CD4-positive, alpha-beta memory T cell (primary cell): ENCODE results near the gene HCAR3. TPM values are rescaled to one million over a fixed set of nuclear protein-coding genes. Genes with fewer than 3 reads are reported as not detected.

Experiments
- CTCF ChIA-PET: fragments of 350-600 bp; sonication (Branson Sonifier 250); formaldehyde crosslinking; loops from one replicate; lab custom pipeline; 2021; ENCODE audit warnings: inconsistent platforms; ENCODE audit not compliant: partially characterized antibody; lab: Charles Lee
- POLR2A ChIA-PET: fragments of 350-600 bp; sonication (Branson Sonifier 250); formaldehyde crosslinking; loops from one replicate; lab custom pipeline; 2021; ENCODE audit not compliant: partially characterized antibody; lab: Charles Lee
- DNase-seq, 5 donors: peaks; one replicate each; pipeline versions ENCODE4 v3.0.0 to v3.0.0-alpha.2; 2020 to 2022; ENCODE audit warnings: mixed read lengths in 1 of 5
- H3K27ac ChIP-seq: one replicate; pipeline ENCODE4 v1.7.0; 2013; ENCODE audit warnings: low read depth, low read length
- H3K27me3 ChIP-seq: 2 replicates; pipeline ENCODE4 v1.7.0; 2013; ENCODE audit warnings: mild to moderate bottlenecking, low read length, moderate library complexity; ENCODE audit not compliant: insufficient read depth
- H3K36me3 ChIP-seq: 2 replicates; pipeline ENCODE4 v1.7.0; 2013; ENCODE audit warnings: mild to moderate bottlenecking, low read length, moderate library complexity; ENCODE audit not compliant: insufficient read depth
- H3K4me1 ChIP-seq: 2 replicates; pipeline ENCODE4 v1.7.0; 2013; ENCODE audit warnings: mild to moderate bottlenecking, low read length, moderate library complexity; ENCODE audit not compliant: insufficient read depth
- H3K4me3 ChIP-seq, 2 donors: one replicate each; pipeline ENCODE4 v1.7.0; 2013; ENCODE audit warnings: low read length in 2 of 2, mild to moderate bottlenecking in 1 of 2
- H3K9me3 ChIP-seq, 2 donors: one replicate each; pipeline ENCODE4 v1.7.0; 2013; ENCODE audit warnings: low read length in 2 of 2, control low read depth in 1 of 2; ENCODE audit not compliant: control insufficient read depth in 1 of 2
- H3K27ac Mint-ChIP-seq, 7 donors: one replicate each; pipeline ENCODE4 v1.8.0; 2020 to 2021; ENCODE audit warnings: mixed read lengths in 7 of 7, mild to moderate bottlenecking in 6 of 7, inconsistent platforms in 3 of 7, moderate library complexity in 3 of 7
- H3K27me3 Mint-ChIP-seq, 2 donors: one replicate each; pipeline ENCODE4 v1.8.0; 2020 to 2021; ENCODE audit warnings: mixed read lengths in 2 of 2
- H3K36me3 Mint-ChIP-seq, 2 donors: one replicate each; pipeline ENCODE4 v1.8.0; 2020 to 2021; ENCODE audit warnings: mixed read lengths in 2 of 2, inconsistent platforms in 1 of 2, mild to moderate bottlenecking in 1 of 2
- H3K4me1 Mint-ChIP-seq, 4 donors: one replicate each; pipeline ENCODE4 v1.8.0; 2020 to 2021; ENCODE audit warnings: mixed read lengths in 4 of 4, mild to moderate bottlenecking in 1 of 4
- H3K4me3 Mint-ChIP-seq, 8 donors: one replicate each; pipeline ENCODE4 v1.8.0; 2020 to 2021; ENCODE audit warnings: mixed read lengths in 8 of 8, mild to moderate bottlenecking in 7 of 8, moderate library complexity in 6 of 8, inconsistent platforms in 3 of 8
- H3K9me3 Mint-ChIP-seq, 8 donors: one replicate each; pipeline ENCODE4 v1.8.0; 2020 to 2021; ENCODE audit warnings: mixed read lengths in 8 of 8, mild to moderate bottlenecking in 5 of 8, inconsistent platforms in 3 of 8, moderate library complexity in 1 of 8
- intact Hi-C: fragments of 100-400 bp; cut with micrococcal nuclease; formaldehyde crosslinking; loops from one replicate; pipeline ENCODE4 v1.15.1; 2023
- polyA plus RNA-seq, 2 donors: library from polyadenylated mRNA; unstranded; fragments of 300-500 nt; fragmentation: Illumina TruSeq; gene quantifications; one replicate each; pipeline ENCODE4 v1.2.3, GENCODE V29; 2021
- total RNA-seq, 2 experiments: library from RNA; stranded (reverse); gene quantifications; one replicate each; pipeline ENCODE4 v1.2.3, GENCODE V29; 2021

HCAR3 gene
- total and polyA plus RNA-seq, 4 experiments from 2014 or later, result not detected

DNA sequence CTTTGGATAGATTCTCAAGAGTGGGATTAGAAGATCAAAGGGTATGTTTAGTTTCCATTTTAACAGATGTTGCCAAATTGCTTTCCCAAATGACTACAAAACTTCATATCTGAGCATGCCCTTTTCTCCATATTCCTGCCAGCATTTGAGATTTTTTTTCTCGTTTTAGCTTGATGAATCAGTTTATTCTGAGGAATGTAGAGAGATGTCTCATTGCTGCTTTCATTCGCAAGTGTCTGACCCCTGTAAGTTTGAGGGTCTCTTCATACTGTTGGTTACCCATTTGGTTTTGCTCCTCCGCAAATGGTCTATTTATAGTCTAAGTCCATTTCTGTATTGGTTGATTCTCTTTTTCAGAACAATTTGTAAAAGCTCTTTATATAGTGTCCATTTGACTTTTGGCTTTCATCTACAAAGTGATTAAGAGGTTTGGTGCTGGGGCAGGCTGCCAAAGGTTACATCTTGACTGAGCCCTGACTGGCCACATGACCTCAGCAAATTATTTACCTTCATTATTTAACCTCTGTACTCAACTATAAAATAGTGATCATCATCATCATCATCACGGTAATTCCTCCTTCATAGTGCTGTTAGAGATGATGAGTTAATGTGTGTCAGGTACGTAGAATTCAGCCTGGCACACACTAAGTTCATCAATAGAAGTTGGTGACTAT, 47.1 kb downstream of the HCAR3 start:
- no peaks in the 10 kb centered on the region for H3K4me1 ChIP-seq
- no peaks in the 10 kb centered on the region for H3K36me3 Mint-ChIP-seq
- no peak overlapping the region for H3K4me3 Mint-ChIP-seq
- peaks cover 0 to 4% of the 10 kb centered on the region in 2 donors for H3K27me3 Mint-ChIP-seq
- no peak overlapping the region for H3K27ac Mint-ChIP-seq
- H3K36me3 ChIP-seq, result no peaks in the 10 kb centered on the region
- no peaks in the 10 kb centered on the region for H3K4me1 Mint-ChIP-seq
- DNase-seq, result no peak
- POLR2A ChIA-PET, result interaction anchor here (0.5 kb wide), 1 partner anchor 130 kb away, joined by 3 read pairs; no protein-coding TSS in a partner anchor
- H3K27ac ChIP-seq, result no peak overlapping the region
- no peaks in the 10 kb centered on the region for H3K27me3 ChIP-seq
- intact Hi-C loops, result no loop called here
- no peaks in the 10 kb centered on the region for H3K9me3 ChIP-seq
- no peak overlapping the region for H3K4me3 ChIP-seq
- CTCF ChIA-PET, result no interaction called here
- H3K9me3 Mint-ChIP-seq, result peaks cover 0 to 3% (median 0%) of the 10 kb centered on the region in 8 donors

DNA sequence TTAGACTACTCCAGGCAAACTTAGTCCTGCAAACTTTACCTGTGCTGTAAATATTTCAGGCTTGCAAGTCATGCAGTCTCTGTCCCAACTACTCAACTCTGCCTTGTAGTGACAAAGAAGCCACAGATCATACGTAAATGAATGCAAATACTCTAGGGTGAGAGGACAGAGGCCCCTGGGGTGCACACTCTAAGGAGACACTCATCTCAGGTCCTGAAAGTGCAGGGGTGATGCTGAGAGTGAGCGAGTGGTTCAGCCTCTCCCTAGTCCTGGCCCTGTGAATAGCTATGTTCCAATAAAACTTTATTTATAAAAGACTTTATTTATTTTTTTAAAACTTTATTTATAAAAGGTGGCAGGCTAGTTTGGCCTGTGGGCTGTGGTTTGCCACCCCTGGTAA, 48.3 kb downstream of the HCAR3 start:
- ChIA-PET POLR2A (no interaction called here), CTCF (interaction anchor here (0.7 kb wide), 2 partner anchors 18 to 25 kb away, joined by 5 to 6 read pairs; no protein-coding TSS in a partner anchor)
- intact Hi-C loops, result no loop called here
- Mint-ChIP-seq H3K9me3 (peaks cover 0 to 3% (median 0%) of the 10 kb centered on the region in 8 donors), H3K4me3 (no peak overlapping the region), H3K27ac (no peak overlapping the region), H3K27me3 (no peaks in the 10 kb centered on the region), H3K36me3 (no peaks in the 10 kb centered on the region), H3K4me1 (no peaks in the 10 kb centered on the region)
- no peaks in the 10 kb centered on the region for H3K4me1 ChIP-seq
- H3K4me3 ChIP-seq, result no peak overlapping the region
- DNase-seq, result no peak
- no peaks in the 10 kb centered on the region for H3K9me3 ChIP-seq
- no peak overlapping the region for H3K27ac ChIP-seq
- H3K27me3 ChIP-seq, result no peaks in the 10 kb centered on the region
- no peaks in the 10 kb centered on the region for H3K36me3 ChIP-seq

DNA sequence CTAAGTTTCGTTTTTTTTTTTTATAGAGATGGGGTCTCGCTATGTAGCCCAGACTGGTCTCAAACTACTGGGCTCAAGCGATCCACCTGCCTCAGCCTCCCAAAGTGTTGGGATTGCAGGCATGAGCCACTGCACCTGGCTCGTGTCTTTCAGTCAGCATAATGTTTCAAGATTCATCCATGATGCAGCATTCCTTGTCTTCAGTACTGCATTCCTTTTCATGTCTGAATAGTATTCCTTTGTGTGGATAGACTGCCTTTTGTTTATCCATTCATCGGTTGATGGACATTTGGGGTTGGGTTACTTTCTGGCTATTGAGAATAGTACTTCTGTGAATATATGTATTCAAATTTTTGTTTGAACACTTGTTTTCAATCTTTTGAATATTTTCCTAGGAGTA, 50.9 kb downstream of the HCAR3 start:
- Histone ChIP-seq H3K4me1 (no peaks in the 10 kb centered on the region), H3K27ac (no peak overlapping the region), H3K36me3 (no peaks in the 10 kb centered on the region), H3K4me3 (no peak overlapping the region), H3K9me3 (no peaks in the 10 kb centered on the region), H3K27me3 (no peaks in the 10 kb centered on the region)
- intact Hi-C loops, result no loop called here
- no peaks in the 10 kb centered on the region for H3K36me3 Mint-ChIP-seq
- DNase-seq, result no peak
- H3K27me3 Mint-ChIP-seq, result no peaks in the 10 kb centered on the region
- no peaks in the 10 kb centered on the region for H3K9me3 Mint-ChIP-seq
- CTCF ChIA-PET, result no interaction called here
- H3K4me3 Mint-ChIP-seq, result no peak overlapping the region
- no peaks in the 10 kb centered on the region for H3K4me1 Mint-ChIP-seq
- H3K27ac Mint-ChIP-seq, result no peak overlapping the region
- POLR2A ChIA-PET, result no interaction called here

DNA sequence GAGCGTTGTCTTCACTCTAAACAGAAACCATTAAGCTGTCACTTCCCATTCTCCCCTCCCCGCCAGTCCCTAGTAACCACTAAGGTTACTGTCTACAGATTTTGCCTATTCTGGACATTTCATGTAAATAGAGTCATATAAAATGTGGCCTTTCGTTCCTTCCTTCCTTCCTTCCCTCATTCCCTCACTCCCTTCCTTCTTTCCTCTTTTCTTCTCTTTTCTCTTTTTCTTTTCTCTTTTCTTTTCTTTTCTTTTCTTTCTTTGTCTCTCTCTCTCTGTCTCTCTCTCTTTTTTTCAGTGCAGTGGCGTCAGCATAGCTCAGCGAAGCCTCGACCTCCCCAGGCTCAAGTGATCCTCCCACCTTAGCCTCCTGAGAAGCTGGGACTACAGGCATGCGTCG, 51.3 kb downstream of the HCAR3 start:
- Histone ChIP-seq H3K36me3 (no peaks in the 10 kb centered on the region), H3K27me3 (no peaks in the 10 kb centered on the region), H3K4me3 (no peak overlapping the region), H3K9me3 (no peaks in the 10 kb centered on the region), H3K27ac (no peak overlapping the region), H3K4me1 (no peaks in the 10 kb centered on the region)
- intact Hi-C loops, result no loop called here
- DNase-seq, result no peak
- no peaks in the 10 kb centered on the region for H3K36me3 Mint-ChIP-seq
- H3K9me3 Mint-ChIP-seq, result no peaks in the 10 kb centered on the region
- ChIA-PET CTCF (no interaction called here), POLR2A (no interaction called here)
- peak overlapping the region in 2 of 7 donors; percentile 4 to 84 for H3K27ac Mint-ChIP-seq
- H3K27me3 Mint-ChIP-seq, result no peaks in the 10 kb centered on the region
- H3K4me1 Mint-ChIP-seq, result no peaks in the 10 kb centered on the region
- H3K4me3 Mint-ChIP-seq, result no peak overlapping the region

Other genes starting within 250 kb of the HCAR3 start
- gene ZCCHC8, start 215.9 kb downstream of the HCAR3 start, total RNA-seq, result 10 to 100 TPM; 52.0 to 59.9 TPM
- 10 to 100 TPM in 1 of 2 donors, 1 to 10 TPM in 1; 5.4 to 13.9 TPM for gene ZCCHC8, start 215.9 kb downstream of the HCAR3 start, polyA plus RNA-seq
- gene RSRC2, start 189.9 kb downstream of the HCAR3 start, total RNA-seq, result 100 to 1,000 TPM; 138 to 141 TPM
- 10 to 100 TPM; 16.1 to 50.0 TPM for gene RSRC2, start 189.9 kb downstream of the HCAR3 start, polyA plus RNA-seq
- 10 to 100 TPM; 29.7 to 30.9 TPM for gene KNTC1, start 189.6 kb downstream of the HCAR3 start, total RNA-seq
- gene KNTC1, start 189.6 kb downstream of the HCAR3 start, polyA plus RNA-seq, result 1 to 10 TPM; 3.3 to 3.7 TPM
- not detected for gene HCAR2, start 13.5 kb downstream of the HCAR3 start, total RNA-seq
- not detected for gene HCAR2, start 13.5 kb downstream of the HCAR3 start, polyA plus RNA-seq
- under 1 TPM; 0.09 to 0.19 TPM for gene HCAR1, start 14.0 kb upstream of the HCAR3 start, total RNA-seq
- gene HCAR1, start 14.0 kb upstream of the HCAR3 start, polyA plus RNA-seq, result not detected
- gene DENR, start 36.0 kb upstream of the HCAR3 start, total RNA-seq, result 10 to 100 TPM; 47.8 to 49.1 TPM
- 10 to 100 TPM; 63.6 to 93.4 TPM for gene DENR, start 36.0 kb upstream of the HCAR3 start, polyA plus RNA-seq
- 1 to 10 TPM in 1 of 2 experiments, under 1 TPM in 1; 0.97 to 2.3 TPM for gene CCDC62, start 57.8 kb upstream of the HCAR3 start, total RNA-seq
- under 1 TPM in 1 of 2 donors, not detected in 1; 0.14 TPM for gene CCDC62, start 57.8 kb upstream of the HCAR3 start, polyA plus RNA-seq
- 10 to 100 TPM; 87.7 to 88.3 TPM for gene HIP1R, start 118.6 kb upstream of the HCAR3 start, total RNA-seq
- gene HIP1R, start 118.6 kb upstream of the HCAR3 start, polyA plus RNA-seq, result 10 to 100 TPM in 1 of 2 donors, 1 to 10 TPM in 1; 4.5 to 11.2 TPM
- gene VPS37B, start 179.3 kb upstream of the HCAR3 start, total RNA-seq, result 10 to 100 TPM; 22.8 to 23.7 TPM
- gene VPS37B, start 179.3 kb upstream of the HCAR3 start, polyA plus RNA-seq, result 10 to 100 TPM; 18.8 to 21.6 TPM
- gene ABCB9, start 249.7 kb upstream of the HCAR3 start, total RNA-seq, result 1 to 10 TPM; 5.9 to 7.1 TPM
- 1 to 10 TPM in 1 of 2 donors, under 1 TPM in 1; 0.81 to 1.8 TPM for gene ABCB9, start 249.7 kb upstream of the HCAR3 start, polyA plus RNA-seq